ENCODE data around the gene PAPPA2. TPM values are rescaled to one million over a fixed set of nuclear protein-coding genes. Genes with fewer than 3 reads are reported as not detected.

Gene PAPPA2
- total and polyA plus RNA-seq, 9 of the 15 experiments (the other 6 are each of a cell fraction or from before 2014, with no cell fraction given), result 0.01 to 0.15 (median 0.05) TPM; not detected in 2

DNA sequence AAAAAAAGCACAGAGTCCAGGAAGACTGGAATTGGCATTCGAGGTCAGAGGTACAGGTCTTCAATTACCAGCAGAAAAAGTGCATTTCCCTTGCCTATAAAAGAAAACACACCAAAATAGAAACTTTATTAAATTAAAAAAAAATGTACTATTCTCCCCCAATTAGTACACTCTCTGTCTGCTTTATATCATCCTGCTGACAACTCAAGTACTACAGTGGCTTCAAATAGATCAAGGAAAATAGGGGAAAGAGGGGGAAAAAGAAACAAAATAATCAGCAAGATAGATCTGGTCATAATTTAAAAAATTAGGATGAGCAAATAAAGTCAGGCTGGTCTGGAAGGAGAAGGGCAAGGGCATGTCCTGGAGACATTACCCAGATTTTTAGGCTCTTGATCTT is 315.1 kb downstream of the PAPPA2 start:
- ATAC-seq, result no peak
- Histone ChIP-seq H2AFZ (ENCODE audit: low read depth, low read length) (no peak overlapping the region), H3K4me2 (ENCODE audit: insufficient read depth, low read length) (no peak overlapping the region), H3K9me1 (ENCODE audit: control insufficient read depth, insufficient read depth, low read length) (no peaks in the 10 kb centered on the region), H3K9ac (ENCODE audit: insufficient read depth in 1 of 2, low read depth in 2 of 2, low read length in 2 of 2) (no peak overlapping the region), H3K79me2 (ENCODE audit: control insufficient read depth, insufficient read depth, low read length) (no peaks in the 10 kb centered on the region), H3K4me1 (replicated peaks in 1 of 2; ENCODE audit: control insufficient read depth in 2 of 2, insufficient read depth in 2 of 2, low read length in 2 of 2) (no peaks in the 10 kb centered on the region), H3K9me3 (replicated peaks; ENCODE audit: control insufficient read depth, insufficient read depth, low read depth, low read length) (no peaks in the 10 kb centered on the region), H3K4me3 (no peak overlapping the region), H3K36me3 (ENCODE audit: control insufficient read depth, insufficient read depth, low read length) (no peaks in the 10 kb centered on the region), H3K27me3 (ENCODE audit: control insufficient read depth in 2 of 2, insufficient read depth in 2 of 2, low read length in 2 of 2) (no peaks in the 10 kb centered on the region), H4K20me1 (replicated peaks; ENCODE audit: control insufficient read depth, insufficient read depth, low read length) (no peaks in the 10 kb centered on the region), H3K27ac (ENCODE audit: extremely low read depth, low read depth, low read length) (no peak overlapping the region)
- CTCF ChIA-PET (ENCODE audit: low intra/inter-chr PET ratio), result no interaction called here
- DNase-seq (ENCODE audit: extremely low read depth in 1 of 4, low spot score in 3 of 4), result no peak
- WGBS (ENCODE audit: insufficient coverage, low coverage, missing lambda C conversion rate), result 0% methylated on average over 1 of the region's 1 CpG
- in situ Hi-C loops (cut with MboI) (no loop called here), intact Hi-C loops (cut with micrococcal nuclease) (no loop called here)
- POLR2A ChIA-PET, result interaction anchor here (1.3 kb wide), 1 partner anchor 12 kb away, joined by 4 read pairs; no protein-coding TSS in a partner anchor
- no TSS peak for BruUV-seq (replicated peaks)
- FAIRE-seq, result no peak
- TF ChIP-seq FOXJ2 (tag; IDR thresholded peaks at IDR 0.05) (no peak), CREM (IDR thresholded peaks at IDR 0.05; ENCODE audit: low read depth) (no peak), PHF20 (IDR thresholded peaks at IDR 0.05; ENCODE audit: partially characterized antibody) (no peak), FUS (optimal IDR thresholded peaks at IDR 0.05; ENCODE audit: low read depth, low read length) (no peak), TSC22D4 (tag; IDR thresholded peaks at IDR 0.05) (no peak), ZKSCAN3 (CRISPR knock-in tag; IDR thresholded peaks at IDR 0.05) (no peak), SIRT6 (IDR thresholded peaks at IDR 0.05; ENCODE audit: low read depth, low read length) (no peak), SAP30 (IDR thresholded peaks at IDR 0.05; ENCODE audit: borderline replicate concordance, insufficient read depth, low read depth, low read length, poor library complexity, severe bottlenecking) (no peak), POLR2AphosphoS2 (IDR thresholded peaks at IDR 0.05; ENCODE audit: low read length) (no peak), CAMTA2 (CRISPR knock-in tag; conservative IDR thresholded peaks at IDR 0.05) (no peak), ZFPM2 (CRISPR knock-in tag; IDR thresholded peaks at IDR 0.05) (no peak), SRSF3 (IDR thresholded peaks at IDR 0.05; ENCODE audit: insufficient read depth, low read length) (no peak), MXI1 (IDR thresholded peaks at IDR 0.05; ENCODE audit: low read depth, low read length) (no peak), ZNF165 (CRISPR knock-in tag; IDR thresholded peaks at IDR 0.05; ENCODE audit: borderline replicate concordance) (no peak), RAD51 (IDR thresholded peaks at IDR 0.05; ENCODE audit: borderline replicate concordance, low read depth) (no peak)
- TF ChIP-seq, protein P1, sequence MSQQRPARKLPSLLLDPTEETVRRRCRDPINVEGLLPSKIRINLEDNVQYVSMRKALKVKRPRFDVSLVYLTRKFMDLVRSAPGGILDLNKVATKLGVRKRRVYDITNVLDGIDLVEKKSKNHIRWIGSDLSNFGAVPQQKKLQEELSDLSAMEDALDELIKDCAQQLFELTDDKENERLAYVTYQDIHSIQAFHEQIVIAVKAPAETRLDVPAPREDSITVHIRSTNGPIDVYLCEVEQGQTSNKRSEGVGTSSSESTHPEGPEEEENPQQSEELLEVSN (IDR thresholded peaks at IDR 0.05; ENCODE audit: borderline replicate concordance in 1 of 2, extremely low read depth in 1 of 2, insufficient read depth in 1 of 2, insufficient read length in 1 of 2, low read depth in 1 of 2, low read length in 1 of 2, poor library complexity in 1 of 2, severe bottlenecking in 1 of 2), result no peak
- TF ChIP-seq, protein P2, sequence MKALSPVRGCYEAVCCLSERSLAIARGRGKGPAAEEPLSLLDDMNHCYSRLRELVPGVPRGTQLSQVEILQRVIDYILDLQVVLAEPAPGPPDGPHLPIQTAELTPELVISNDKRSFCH (CRISPR knock-in tag; IDR thresholded peaks at IDR 0.05), result no peak
- TF ChIP-seq, protein P2 (tag; IDR thresholded peaks at IDR 0.05), result no peak
- TF ChIP-seq, protein P3, sequence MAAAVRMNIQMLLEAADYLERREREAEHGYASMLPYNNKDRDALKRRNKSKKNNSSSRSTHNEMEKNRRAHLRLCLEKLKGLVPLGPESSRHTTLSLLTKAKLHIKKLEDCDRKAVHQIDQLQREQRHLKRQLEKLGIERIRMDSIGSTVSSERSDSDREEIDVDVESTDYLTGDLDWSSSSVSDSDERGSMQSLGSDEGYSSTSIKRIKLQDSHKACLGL (CRISPR knock-in tag; IDR thresholded peaks at IDR 0.05; ENCODE audit: borderline replicate concordance, poor library complexity, severe bottlenecking), result no peak
- TF ChIP-seq, protein P4, sequence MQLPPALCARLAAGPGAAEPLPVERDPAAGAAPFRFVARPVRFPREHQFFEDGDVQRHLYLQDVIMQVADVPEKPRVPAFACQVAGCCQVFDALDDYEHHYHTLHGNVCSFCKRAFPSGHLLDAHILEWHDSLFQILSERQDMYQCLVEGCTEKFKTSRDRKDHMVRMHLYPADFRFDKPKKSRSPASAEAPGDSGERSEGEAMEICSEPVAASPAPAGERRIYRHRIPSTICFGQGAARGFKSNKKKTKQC (CRISPR knock-in tag; IDR thresholded peaks at IDR 0.05), result no peak
- TF ChIP-seq, protein P5, sequence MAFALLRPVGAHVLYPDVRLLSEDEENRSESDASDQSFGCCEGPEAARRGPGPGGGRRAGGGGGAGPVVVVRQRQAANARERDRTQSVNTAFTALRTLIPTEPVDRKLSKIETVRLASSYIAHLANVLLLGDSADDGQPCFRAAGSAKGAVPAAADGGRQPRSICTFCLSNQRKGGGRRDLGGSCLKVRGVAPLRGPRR (CRISPR knock-in tag; IDR thresholded peaks at IDR 0.05), result no peak
